CD14-positive monocyte (primary cell): ENCODE results near the gene CDKAL1. TPM values are rescaled to one million over a fixed set of nuclear protein-coding genes. Genes with fewer than 3 reads are reported as not detected.

Experiments used
- DNase-seq, 3 donors: peaks; one replicate each; pipeline ENCODE4 v3.0.0-alpha.2; 2011 to 2022
- H2AFZ ChIP-seq: 2 replicates; pipeline ENCODE4 v1.6.0; 2012; ENCODE audit warnings: mild to moderate bottlenecking, low read depth, low read length, inconsistent platforms; ENCODE audit not compliant: insufficient read depth, poor library complexity, severe bottlenecking
- H3K27ac ChIP-seq, 2 donors: 1 replicate in 1 of 2; 2 replicates in 1 of 2; pipeline ENCODE4 v1.5.1; 2012 to 2013; ENCODE audit warnings: low read length in 2 of 2, control low read depth in 1 of 2, inconsistent platforms in 1 of 2, low read depth in 1 of 2, mild to moderate bottlenecking in 1 of 2
- H3K27me3 ChIP-seq, 2 donors: one replicate each; pipeline versions ENCODE4 v1.6.0 to v1.6.1; 2011 to 2013; ENCODE audit warnings: low read length in 2 of 2; ENCODE audit not compliant: control insufficient read depth in 2 of 2, insufficient read depth in 2 of 2
- H3K36me3 ChIP-seq, 2 donors: replicated peaks in 1 of 2; 1 replicate in 1 of 2; 2 replicates in 1 of 2; pipeline versions ENCODE4 v1.5.1 to v1.6.1; 2012 to 2013; ENCODE audit warnings: low read length in 2 of 2, control low read depth in 1 of 2, inconsistent platforms in 1 of 2, mild to moderate bottlenecking in 1 of 2; ENCODE audit not compliant: insufficient read depth in 2 of 2, control insufficient read depth in 1 of 2
- H3K4me1 ChIP-seq, 2 donors: 1 replicate in 1 of 2; 2 replicates in 1 of 2; pipeline versions ENCODE4 v1.5.1 to v1.6.1; 2012 to 2013; ENCODE audit warnings: low read length in 2 of 2, control low read depth in 1 of 2, inconsistent platforms in 1 of 2, mild to moderate bottlenecking in 1 of 2, moderate library complexity in 1 of 2; ENCODE audit not compliant: insufficient read depth in 2 of 2, control insufficient read depth in 1 of 2
- H3K4me2 ChIP-seq: replicated peaks from 2 replicates; pipeline ENCODE3; 2012; ENCODE audit warnings: low read length, moderate library complexity, mild to moderate bottlenecking; ENCODE audit not compliant: poor library complexity, severe bottlenecking; ENCODE audit errors: extremely low read depth
- H3K4me3 ChIP-seq, 3 experiments: fragments of 200-600 bp in 1 of 3; sonication (generic) in 1 of 3; replicated peaks in 1 of 3; 1 replicate in 2 of 3; 2 replicates in 1 of 3; pipeline ENCODE4 v1.5.1; 2011 to 2013; ENCODE audit warnings: low read length in 3 of 3, mild to moderate bottlenecking in 3 of 3, control low read depth in 2 of 3, low read depth in 2 of 3, inconsistent platforms in 1 of 3, moderate library complexity in 1 of 3
- H3K79me2 ChIP-seq: 2 replicates; pipeline ENCODE4 v1.6.0; 2012; ENCODE audit warnings: mild to moderate bottlenecking, control low read depth, inconsistent platforms, low read length, moderate library complexity; ENCODE audit not compliant: insufficient read depth
- H3K9ac ChIP-seq: 2 replicates; pipeline ENCODE4 v1.6.0; 2017; ENCODE audit warnings: low read length, mild to moderate bottlenecking; ENCODE audit not compliant: insufficient read depth, poor library complexity, severe bottlenecking
- H3K9me3 ChIP-seq, 2 donors: replicated peaks in 1 of 2; 1 replicate in 1 of 2; 2 replicates in 1 of 2; pipeline versions ENCODE4 v1.5.1 to v1.6.1; 2012 to 2013; ENCODE audit warnings: low read length in 2 of 2, control low read depth in 1 of 2; ENCODE audit not compliant: control insufficient read depth in 1 of 2, insufficient read depth in 1 of 2
- H4K20me1 ChIP-seq: 2 replicates; pipeline ENCODE4 v1.6.0; 2012; ENCODE audit warnings: mild to moderate bottlenecking, low read length, control low read depth, moderate library complexity; ENCODE audit not compliant: insufficient read depth
- H3K27ac Mint-ChIP-seq, 7 donors: one replicate each; pipeline ENCODE4 v1.8.0; 2020; ENCODE audit warnings: mild to moderate bottlenecking in 7 of 7, mixed read lengths in 7 of 7, moderate library complexity in 6 of 7, inconsistent platforms in 2 of 7
- H3K27me3 Mint-ChIP-seq, 3 donors: one replicate each; pipeline ENCODE4 v1.8.0; 2021 to 2022; ENCODE audit warnings: low read depth in 3 of 3, mild to moderate bottlenecking in 3 of 3, mixed read lengths in 3 of 3, moderate library complexity in 3 of 3, inconsistent platforms in 1 of 3
- H3K36me3 Mint-ChIP-seq, 2 donors: one replicate each; pipeline ENCODE4 v1.8.0; 2020; ENCODE audit warnings: mixed read lengths in 2 of 2, inconsistent platforms in 1 of 2, mild to moderate bottlenecking in 1 of 2
- H3K4me1 Mint-ChIP-seq: one replicate; pipeline ENCODE4 v1.8.0; 2020; ENCODE audit warnings: mild to moderate bottlenecking, mixed read lengths
- H3K4me3 Mint-ChIP-seq, 2 donors: one replicate each; pipeline ENCODE4 v1.8.0; 2020; ENCODE audit warnings: mild to moderate bottlenecking in 2 of 2, mixed read lengths in 2 of 2, moderate library complexity in 1 of 2
- H3K9me3 Mint-ChIP-seq, 7 donors: one replicate each; pipeline ENCODE4 v1.8.0; 2020 to 2022; ENCODE audit warnings: mixed read lengths in 7 of 7, mild to moderate bottlenecking in 6 of 7, moderate library complexity in 6 of 7, inconsistent platforms in 2 of 7
- CTCF ChIP-seq: fragments of 200-600 bp; IDR thresholded peaks from one replicate; pipeline ENCODE4 v1.8.0; 2022; ENCODE audit warnings: antibody characterized with exemption, mild to moderate bottlenecking
- WGBS: methylation state at CpG from one replicate; pipeline ENCODE4 v1.1.5; 2013; ENCODE audit warnings: missing lambda C conversion rate; ENCODE audit not compliant: insufficient coverage; 5-methylcytosine and 5-hydroxymethylcytosine counted together
- intact Hi-C, 2 donors: fragments of 100-400 bp; cut with micrococcal nuclease; formaldehyde crosslinking; loops; one replicate each; pipeline versions ENCODE4 v1.15.0 to v1.15.1; 2023
- polyA plus RNA-seq, 3 donors: library from polyadenylated mRNA; depleted of rRNA in 1 of 3; unstranded in 2 of 3; stranded (reverse) in 1 of 3; fragments of 300-500 nt in 2 of 3; fragments of >200 nt in 1 of 3; fragmentation: Illumina TruSeq in 2 of 3; gene quantifications; 1 replicate in 2 of 3; 2 replicates in 1 of 3; pipeline ENCODE4 v1.2.3, GENCODE V29; 2012 to 2021

The CDKAL1 gene
- polyA plus RNA-seq, 3 donors = 3.2 to 12.4 (median 8.3) TPM

DNA sequence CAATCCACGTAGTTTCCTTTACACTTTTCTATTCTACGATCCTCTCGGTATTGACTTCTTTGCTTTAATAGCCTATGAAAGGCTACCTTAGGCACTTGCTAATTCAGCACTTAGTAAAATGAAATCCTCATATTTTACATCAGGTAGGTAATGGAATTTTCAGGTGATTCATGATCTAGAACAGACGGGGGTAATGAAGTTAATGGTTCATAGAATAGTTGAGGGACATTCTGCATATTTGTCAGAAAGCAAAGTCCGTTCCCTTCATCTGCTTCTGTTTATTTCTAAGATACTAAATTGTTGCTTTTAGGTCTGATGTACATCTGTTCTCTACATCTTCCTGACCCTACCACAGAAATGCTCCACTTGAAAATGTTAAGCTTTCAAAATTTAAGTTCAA, 431.7 kb downstream of the CDKAL1 start:
- no peak overlapping the region for H3K9ac ChIP-seq
- no peak for DNase-seq
- H3K27ac Mint-ChIP-seq = no peak overlapping the region
- 100% methylated on average over 1 of the region's 5 CpGs for WGBS
- no peak overlapping the region for H3K27ac ChIP-seq
- no peaks in the 10 kb centered on the region for H3K79me2 ChIP-seq
- no peaks in the 10 kb centered on the region for H4K20me1 ChIP-seq
- H3K27me3 ChIP-seq = no peaks in the 10 kb centered on the region
- H3K36me3 Mint-ChIP-seq = peaks cover 3 to 6% of the 10 kb centered on the region in 2 donors
- TF ChIP-seq CTCF = no peak
- peaks cover 4 to 19% (median 7%) of the 10 kb centered on the region in 7 donors for H3K9me3 Mint-ChIP-seq
- no peaks in the 10 kb centered on the region for H3K4me1 Mint-ChIP-seq
- no peak overlapping the region for H3K4me3 Mint-ChIP-seq
- peaks cover 0 to 3% of the 10 kb centered on the region in 2 donors for H3K9me3 ChIP-seq
- no peaks in the 10 kb centered on the region for H3K36me3 ChIP-seq
- no peak overlapping the region for H3K4me2 ChIP-seq
- no peak overlapping the region for H2AFZ ChIP-seq
- intact Hi-C loops = no loop called here
- H3K4me3 ChIP-seq = no peak overlapping the region
- H3K27me3 Mint-ChIP-seq = peaks cover 0 to 2% (median 0%) of the 10 kb centered on the region in 3 donors
- no peaks in the 10 kb centered on the region for H3K4me1 ChIP-seq

DNA sequence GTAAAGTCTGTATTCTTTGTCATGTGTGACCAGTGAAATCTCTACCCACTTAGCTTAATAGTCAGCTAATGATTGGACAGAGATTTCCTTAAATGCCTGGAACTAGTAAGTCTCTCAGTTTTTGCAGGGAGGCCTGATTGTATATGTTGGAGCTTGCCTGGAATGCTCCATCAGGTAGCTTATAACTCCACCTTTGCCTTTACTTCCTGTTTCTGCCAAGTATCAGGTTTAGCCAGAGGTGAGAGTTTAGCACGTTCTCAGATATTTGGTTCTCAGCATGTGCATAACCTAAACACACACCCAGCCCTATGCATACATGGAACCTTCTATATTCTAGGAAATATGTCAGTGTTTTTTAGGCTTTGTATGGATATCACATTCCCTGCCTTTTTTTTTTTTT, 435.3 kb downstream of the CDKAL1 start:
- intact Hi-C loops = no loop called here
- Histone ChIP-seq H2AFZ (no peak overlapping the region), H3K4me3 (no peak overlapping the region), H3K27me3 (no peaks in the 10 kb centered on the region), H3K9ac (no peak overlapping the region), H4K20me1 (no peaks in the 10 kb centered on the region), H3K9me3 (peaks cover 0 to 3% of the 10 kb centered on the region in 2 donors), H3K36me3 (no peaks in the 10 kb centered on the region), H3K27ac (no peak overlapping the region), H3K79me2 (no peaks in the 10 kb centered on the region), H3K4me1 (no peaks in the 10 kb centered on the region), H3K4me2 (no peak overlapping the region)
- H3K9me3 Mint-ChIP-seq = peaks cover 4 to 17% (median 7%) of the 10 kb centered on the region in 7 donors
- peaks cover 0 to 4% of the 10 kb centered on the region in 2 donors for H3K36me3 Mint-ChIP-seq
- peaks cover 0 to 2% (median 0%) of the 10 kb centered on the region in 3 donors for H3K27me3 Mint-ChIP-seq
- no peak overlapping the region for H3K27ac Mint-ChIP-seq
- no peak for DNase-seq
- H3K4me3 Mint-ChIP-seq = no peak overlapping the region
- TF ChIP-seq CTCF = no peak
- H3K4me1 Mint-ChIP-seq = no peaks in the 10 kb centered on the region
- no CpG with 5 or more reads among the region's 1 CpG for WGBS
